ENCODE measurements around the gene ZNF221.

The ZNF221 gene

GRCh38 chr19:44002566-44003460 lies 51.8 kb downstream of the ZNF221 start, which contains the start of gene ZNF230:
TSS of gene ZNF230 (plus strand) at chr19:44002957. CDS start at chr19:44007079, 4,122 bp downstream.
- Histone ChIP-seq H3K9ac (ENCODE audit: low read depth in 1 of 2, low read length in 2 of 2) (peak within 1 kb of the TSS; percentile 71 to 82), H3K4me1 (ENCODE audit: control insufficient read depth in 2 of 2, insufficient read depth in 2 of 2, low read length in 2 of 2) (peaks cover 3 to 10% of the 10 kb centered on the region in 2 donors), H3K27ac (ENCODE audit: low read depth in 2 of 2, low read length in 2 of 2) (peak within 1 kb of the TSS; percentile 49 to 61), H3K9me3 (ENCODE audit: control insufficient read depth in 2 of 2, low read length in 2 of 2) (peaks cover 6 to 10% of the 10 kb centered on the region in 2 donors), H3K36me3 (ENCODE audit: control insufficient read depth in 2 of 2, insufficient read depth in 2 of 2, low read length in 2 of 2) (peaks cover 11 to 13% of the 10 kb centered on the region in 2 donors), H3K4me3 (ENCODE audit: low read length in 2 of 2) (peak within 1 kb of the TSS; percentile 83 to 93), H3K27me3 (ENCODE audit: control insufficient read depth in 2 of 2, insufficient read depth in 2 of 2, low read length in 2 of 2) (no peaks in the 10 kb centered on the region)

- Histone ChIP-seq H3K27ac (ENCODE audit: low read depth in 2 of 2, low read length in 2 of 2) (peak overlapping the region in 1 of 2 donors; percentile 61), H3K9me3 (ENCODE audit: control insufficient read depth in 2 of 2, low read length in 2 of 2) (peaks cover 10 to 11% of the 10 kb centered on the region in 2 donors)
Measured at GRCh38 chr19:44003461-44004009, 52.5 kb downstream of the ZNF221 start.

GRCh38 chr19:44005973-44006372 lies 54.9 kb downstream of the ZNF221 start:
- H3K9ac ChIP-seq (ENCODE audit: low read depth in 1 of 2, low read length in 2 of 2), result no peak overlapping the region
- peaks cover 28 to 31% of the 10 kb centered on the region in 2 donors for H3K9me3 ChIP-seq (ENCODE audit: control insufficient read depth in 2 of 2, low read length in 2 of 2)
- H3K36me3 ChIP-seq (ENCODE audit: control insufficient read depth in 2 of 2, insufficient read depth in 2 of 2, low read length in 2 of 2), result peaks cover 40% of the 10 kb centered on the region in 2 donors
- no peak overlapping the region for H3K4me3 ChIP-seq (ENCODE audit: low read length in 2 of 2)
- no peaks in the 10 kb centered on the region for H3K27me3 ChIP-seq (ENCODE audit: control insufficient read depth in 2 of 2, insufficient read depth in 2 of 2, low read length in 2 of 2)
- peaks cover 3 to 10% of the 10 kb centered on the region in 2 donors for H3K4me1 ChIP-seq (ENCODE audit: control insufficient read depth in 2 of 2, insufficient read depth in 2 of 2, low read length in 2 of 2)
- no peak overlapping the region for H3K27ac ChIP-seq (ENCODE audit: low read depth in 2 of 2, low read length in 2 of 2)

More at GRCh38 chr19:44003461-44004009, 52.5 kb downstream of the ZNF221 start:
- H3K4me3 ChIP-seq (ENCODE audit: low read length in 2 of 2), result peak overlapping the region; percentile 83 to 93
- H3K4me1 ChIP-seq (ENCODE audit: control insufficient read depth in 2 of 2, insufficient read depth in 2 of 2, low read length in 2 of 2), result peaks cover 3 to 10% of the 10 kb centered on the region in 2 donors
- no peaks in the 10 kb centered on the region for H3K27me3 ChIP-seq (ENCODE audit: control insufficient read depth in 2 of 2, insufficient read depth in 2 of 2, low read length in 2 of 2)
- peak overlapping the region; percentile 71 to 82 for H3K9ac ChIP-seq (ENCODE audit: low read depth in 1 of 2, low read length in 2 of 2)
- peaks cover 16 to 17% of the 10 kb centered on the region in 2 donors for H3K36me3 ChIP-seq (ENCODE audit: control insufficient read depth in 2 of 2, insufficient read depth in 2 of 2, low read length in 2 of 2)

GRCh38 chr19:44007473-44007872 lies 56.4 kb downstream of the ZNF221 start:
- H3K9ac ChIP-seq (ENCODE audit: low read depth in 1 of 2, low read length in 2 of 2), result no peak overlapping the region
- no peak overlapping the region for H3K4me3 ChIP-seq (ENCODE audit: low read length in 2 of 2)
- H3K27me3 ChIP-seq (ENCODE audit: control insufficient read depth in 2 of 2, insufficient read depth in 2 of 2, low read length in 2 of 2), result no peaks in the 10 kb centered on the region
- H3K9me3 ChIP-seq (ENCODE audit: control insufficient read depth in 2 of 2, low read length in 2 of 2), result peaks cover 35 to 36% of the 10 kb centered on the region in 2 donors
- H3K36me3 ChIP-seq (ENCODE audit: control insufficient read depth in 2 of 2, insufficient read depth in 2 of 2, low read length in 2 of 2), result peaks cover 51 to 52% of the 10 kb centered on the region in 2 donors
- H3K4me1 ChIP-seq (ENCODE audit: control insufficient read depth in 2 of 2, insufficient read depth in 2 of 2, low read length in 2 of 2), result peaks cover 0 to 6% of the 10 kb centered on the region in 2 donors
- no peak overlapping the region for H3K27ac ChIP-seq (ENCODE audit: low read depth in 2 of 2, low read length in 2 of 2)

GRCh38 chr19:44010468-44010867 lies 59.4 kb downstream of the ZNF221 start:
- no peaks in the 10 kb centered on the region for H3K27me3 ChIP-seq (ENCODE audit: control insufficient read depth in 2 of 2, insufficient read depth in 2 of 2, low read length in 2 of 2)

More at GRCh38 chr19:44010468-44010867, 59.4 kb downstream of the ZNF221 start:
- Histone ChIP-seq H3K9me3 (ENCODE audit: control insufficient read depth in 2 of 2, low read length in 2 of 2) (peaks cover 37 to 41% of the 10 kb centered on the region in 2 donors), H3K4me1 (ENCODE audit: control insufficient read depth in 2 of 2, insufficient read depth in 2 of 2, low read length in 2 of 2) (no peaks in the 10 kb centered on the region), H3K27ac (ENCODE audit: low read depth in 2 of 2, low read length in 2 of 2) (no peak overlapping the region), H3K36me3 (ENCODE audit: control insufficient read depth in 2 of 2, insufficient read depth in 2 of 2, low read length in 2 of 2) (peaks cover 51 to 52% of the 10 kb centered on the region in 2 donors), H3K4me3 (ENCODE audit: low read length in 2 of 2) (peak overlapping the region; percentile 17 to 27), H3K9ac (ENCODE audit: low read depth in 1 of 2, low read length in 2 of 2) (no peak overlapping the region)
